Measurements from ENCODE around the gene OR2A1.
"Not testable (repeated sequence)": the region's sequence is repeated elsewhere in the genome, so short reads cannot be mapped to it uniquely, and the experiment has no call there.

The OR2A1 gene, protein sequence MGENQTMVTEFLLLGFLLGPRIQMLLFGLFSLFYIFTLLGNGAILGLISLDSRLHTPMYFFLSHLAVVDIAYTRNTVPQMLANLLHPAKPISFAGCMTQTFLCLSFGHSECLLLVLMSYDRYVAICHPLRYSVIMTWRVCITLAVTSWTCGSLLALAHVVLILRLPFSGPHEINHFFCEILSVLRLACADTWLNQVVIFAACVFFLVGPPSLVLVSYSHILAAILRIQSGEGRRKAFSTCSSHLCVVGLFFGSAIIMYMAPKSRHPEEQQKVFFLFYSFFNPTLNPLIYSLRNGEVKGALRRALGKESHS

DNA sequence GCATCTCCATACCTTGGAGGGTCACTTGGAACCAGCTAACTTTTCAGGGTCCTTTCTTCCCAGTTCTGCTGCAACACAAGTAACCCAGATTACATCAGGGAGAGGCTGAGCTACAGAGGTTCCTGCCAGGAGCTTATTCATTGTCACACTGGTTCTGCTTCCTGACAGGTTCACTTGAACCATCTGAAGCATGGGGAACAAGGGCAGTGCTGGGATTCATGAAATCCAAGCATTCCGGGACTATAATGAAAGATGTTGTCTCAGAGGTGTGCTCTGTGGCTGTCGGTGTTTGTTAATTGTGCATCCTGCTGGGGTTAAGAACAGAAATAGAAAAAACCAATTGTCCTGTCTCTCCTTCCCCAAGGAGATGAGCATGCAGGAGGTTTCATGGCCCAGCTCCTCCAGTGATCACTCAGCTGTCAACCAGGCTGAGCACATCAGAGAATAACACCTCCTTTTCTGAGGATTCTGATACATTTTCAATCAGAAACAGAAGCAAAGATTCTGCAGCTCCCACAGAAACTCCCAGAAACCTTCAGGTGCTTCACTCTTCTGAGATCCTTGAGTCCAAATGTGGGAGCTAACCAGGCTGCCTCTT, at the start of gene OR2A1:
Gene OR2A1, plus strand, starts transcription at position 548 of the 598 bp plus-strand sequence. CDS start 5,706 bp downstream, outside the sequence.
- not testable (repeated sequence) for FAIRE-seq; DNase-seq (ENCODE audit: low spot score)

DNA sequence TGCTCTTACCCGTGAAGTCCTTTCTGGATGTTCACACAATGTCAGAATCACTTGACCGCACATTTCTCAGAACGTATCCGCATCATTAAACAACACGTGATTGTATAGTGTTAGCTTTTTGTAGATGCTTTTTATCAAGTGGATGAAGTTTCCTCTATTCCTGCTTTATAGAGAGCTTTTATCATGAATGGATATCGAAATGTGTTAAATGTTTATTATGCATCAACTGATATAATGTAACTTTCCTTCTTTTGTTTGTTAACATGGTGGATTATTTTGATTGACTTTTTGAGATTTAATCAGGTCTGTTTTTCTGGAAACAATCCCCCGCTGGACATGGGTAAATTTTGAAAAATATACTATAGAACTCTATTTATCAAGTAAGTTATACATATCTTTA, 47.5 kb upstream of the OR2A1 start, which contains the start of gene OR2A7:
Gene OR2A7, minus strand, starts transcription at position 101 of the 400 bp plus-strand sequence. CDS start 5,164 bp downstream, outside the sequence.
- DNase-seq (ENCODE audit: low spot score); FAIRE-seq: not testable (repeated sequence)

DNA sequence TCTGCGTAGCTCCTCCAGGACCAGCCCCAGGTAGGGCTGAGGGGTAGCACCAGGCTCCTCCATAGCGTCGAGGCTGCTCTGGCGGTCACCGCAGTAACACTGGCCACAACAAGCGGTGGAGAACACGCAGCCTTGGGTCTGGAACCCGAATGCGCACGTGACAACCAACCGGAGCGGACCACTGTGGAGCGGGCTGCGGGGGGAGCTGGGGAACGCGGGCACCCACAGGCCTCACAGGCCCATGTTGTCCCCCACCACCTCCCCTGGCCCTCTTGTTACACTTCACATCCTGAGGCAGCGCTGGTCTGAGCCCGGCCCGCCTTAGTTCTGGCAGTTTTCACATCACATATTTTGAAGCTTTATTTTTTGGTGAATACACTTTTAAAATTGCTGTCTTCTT, 43.0 kb upstream of the OR2A1 start, which contains the start of gene CTAGE8:
Gene CTAGE8, minus strand, starts transcription at position 101 of the 400 bp plus-strand sequence. Its CDS starts 38 bp downstream, at position 63.
- DNase-seq (ENCODE audit: low spot score); FAIRE-seq: not testable (repeated sequence)

DNA sequence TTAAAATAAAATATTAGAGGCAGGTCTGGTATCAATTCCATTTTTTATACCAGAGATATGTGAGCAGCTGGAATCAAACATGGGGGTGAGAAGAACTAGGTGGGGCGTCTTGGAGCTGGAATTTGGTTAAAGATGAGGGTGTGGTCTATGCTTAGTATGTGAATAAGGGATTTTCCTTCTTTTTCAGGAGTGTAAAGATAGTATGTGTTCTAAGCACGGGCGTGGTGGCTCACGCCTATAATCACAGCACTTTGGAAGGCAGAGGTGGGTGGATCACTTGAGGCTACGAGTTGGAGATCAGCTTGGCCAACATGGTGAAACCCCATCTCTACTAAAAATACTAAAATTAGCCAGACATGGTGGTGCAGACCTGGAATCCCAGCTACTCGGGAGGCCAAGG, 36.9 kb upstream of the OR2A1 start:
- DNase-seq (ENCODE audit: low spot score); FAIRE-seq: not testable (repeated sequence)

DNA sequence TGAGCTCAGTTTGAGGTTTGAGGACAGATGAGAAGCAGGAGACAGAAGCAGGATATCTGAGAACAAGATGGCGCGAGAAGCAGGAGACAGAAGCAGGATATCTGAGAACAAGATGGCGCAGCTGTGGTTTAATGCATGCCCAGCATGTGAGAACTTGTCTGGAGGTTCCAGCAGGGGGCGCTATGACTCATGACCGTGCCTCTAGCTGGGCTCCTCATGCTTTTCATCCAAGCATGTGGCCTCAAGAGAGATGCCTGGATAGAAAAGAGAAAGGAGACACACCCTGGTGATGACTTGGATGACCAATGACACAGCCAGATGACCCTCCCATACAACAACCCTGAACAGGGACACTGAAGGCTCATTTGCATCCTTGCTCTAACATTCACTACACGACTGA, 32.2 kb upstream of the OR2A1 start:
- FAIRE-seq; DNase-seq (ENCODE audit: low spot score): not testable (repeated sequence)

DNA sequence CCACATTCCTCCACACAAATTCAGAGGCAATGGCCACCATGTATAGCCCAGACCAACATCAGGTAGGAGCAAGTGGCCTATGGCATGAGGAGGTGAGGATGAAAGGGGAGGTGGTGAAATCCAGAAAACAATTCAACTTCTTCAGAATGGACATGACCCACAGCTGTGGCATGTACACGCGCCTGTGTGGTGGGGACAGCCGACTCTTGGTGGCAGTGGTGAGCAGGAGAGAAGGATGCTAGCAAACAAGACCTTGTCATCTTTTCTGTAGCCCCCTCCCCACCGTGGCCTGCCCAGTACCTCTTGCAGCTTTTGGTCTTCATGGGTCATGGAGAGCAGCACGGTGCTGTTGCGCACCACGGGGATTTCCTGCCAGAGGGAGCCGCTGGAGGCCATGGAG, 30.2 kb upstream of the OR2A1 start:
- not testable (repeated sequence) for DNase-seq (ENCODE audit: low spot score); FAIRE-seq

DNA sequence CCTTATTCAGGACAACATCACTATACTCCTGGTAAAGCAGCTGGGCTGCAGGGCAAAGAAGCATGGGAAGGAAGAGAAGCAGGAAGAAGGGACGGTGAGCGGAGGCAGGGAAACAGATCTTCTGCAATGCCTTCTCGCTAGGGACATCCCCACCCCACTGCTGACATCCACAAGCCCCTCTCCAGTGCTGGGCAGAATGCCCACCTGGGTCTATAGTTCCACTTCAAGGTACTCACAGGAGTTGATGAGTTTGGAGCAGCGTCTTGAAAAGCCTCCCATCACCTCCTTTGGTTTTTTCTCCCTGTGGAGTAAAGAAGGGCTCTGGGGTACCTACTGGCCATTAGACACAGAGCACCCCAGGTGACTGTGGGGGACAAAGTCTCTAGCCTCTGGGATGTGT, 29.7 kb upstream of the OR2A1 start:
- FAIRE-seq; DNase-seq (ENCODE audit: low spot score): not testable (repeated sequence)

DNA sequence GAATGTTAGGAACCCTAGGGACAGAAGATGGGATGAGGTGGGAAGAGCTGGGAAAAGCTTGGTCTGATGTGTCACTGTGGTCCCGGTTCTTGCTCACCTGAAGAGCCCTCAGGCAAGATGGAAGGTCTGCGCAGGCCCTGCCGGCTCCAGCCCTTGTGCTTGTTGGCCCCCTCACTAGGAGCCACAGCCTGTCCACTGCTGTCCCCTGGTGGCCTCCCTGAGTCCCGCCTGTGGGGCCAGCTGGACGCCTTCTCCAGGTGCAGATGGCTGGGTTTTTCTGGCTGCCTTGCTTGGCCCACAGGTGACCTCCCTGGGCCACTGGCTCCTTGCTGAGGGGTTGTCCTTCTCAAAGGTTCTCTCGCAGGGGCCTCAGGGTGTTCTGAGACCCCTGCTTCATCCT, 28.5 kb upstream of the OR2A1 start:
- DNase-seq (ENCODE audit: low spot score); FAIRE-seq: not testable (repeated sequence)

DNA sequence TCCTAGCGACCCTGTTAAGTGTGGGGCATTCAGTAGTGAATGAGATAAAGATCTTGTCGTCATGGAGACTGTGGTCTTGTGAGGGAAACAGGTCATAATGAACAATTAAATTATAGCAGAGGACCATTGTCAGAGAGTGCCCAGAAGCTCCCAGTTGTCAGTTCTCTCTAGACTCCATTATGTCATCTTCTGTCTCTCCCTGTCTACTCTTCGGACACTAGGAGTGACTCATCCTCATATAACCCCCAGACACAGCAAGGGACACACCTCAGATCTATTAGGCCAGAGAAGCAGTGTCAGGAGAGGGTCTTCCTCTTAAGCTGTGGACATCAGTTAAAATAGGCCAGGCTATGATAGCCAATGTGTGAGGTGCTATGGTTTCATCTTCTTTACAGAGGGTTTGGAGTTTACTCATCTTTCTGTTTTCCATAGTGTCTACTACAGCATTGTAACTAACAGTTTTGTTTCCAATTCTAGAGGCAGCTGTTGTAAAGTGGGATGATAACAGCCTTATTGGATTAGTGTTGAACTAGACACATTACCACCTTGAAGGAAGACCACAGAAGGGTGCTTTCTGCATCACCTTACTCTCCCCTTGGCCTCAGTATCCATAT, 24.9 kb upstream of the OR2A1 start:
- FAIRE-seq; DNase-seq (ENCODE audit: low spot score): not testable (repeated sequence)

DNA sequence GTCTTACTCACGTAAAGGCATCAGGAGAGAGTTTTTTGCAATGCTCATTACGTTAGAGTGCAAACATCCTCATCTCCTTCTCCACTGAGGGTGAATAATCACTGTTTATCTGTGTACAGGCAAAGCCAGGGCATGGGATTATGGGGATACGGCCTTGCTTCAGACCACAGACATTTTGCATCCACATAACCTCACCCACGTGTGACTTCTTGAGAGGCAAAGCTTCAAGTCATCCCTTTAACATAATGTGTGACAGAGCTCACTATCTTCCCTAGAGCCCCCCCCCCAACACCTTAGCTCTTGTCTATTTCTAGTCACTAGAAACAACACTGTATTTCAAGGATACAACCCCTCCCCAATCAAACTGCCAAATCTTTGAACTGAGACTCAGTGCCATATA, 20.6 kb upstream of the OR2A1 start:
- not testable (repeated sequence) for DNase-seq (ENCODE audit: low spot score); FAIRE-seq

DNA sequence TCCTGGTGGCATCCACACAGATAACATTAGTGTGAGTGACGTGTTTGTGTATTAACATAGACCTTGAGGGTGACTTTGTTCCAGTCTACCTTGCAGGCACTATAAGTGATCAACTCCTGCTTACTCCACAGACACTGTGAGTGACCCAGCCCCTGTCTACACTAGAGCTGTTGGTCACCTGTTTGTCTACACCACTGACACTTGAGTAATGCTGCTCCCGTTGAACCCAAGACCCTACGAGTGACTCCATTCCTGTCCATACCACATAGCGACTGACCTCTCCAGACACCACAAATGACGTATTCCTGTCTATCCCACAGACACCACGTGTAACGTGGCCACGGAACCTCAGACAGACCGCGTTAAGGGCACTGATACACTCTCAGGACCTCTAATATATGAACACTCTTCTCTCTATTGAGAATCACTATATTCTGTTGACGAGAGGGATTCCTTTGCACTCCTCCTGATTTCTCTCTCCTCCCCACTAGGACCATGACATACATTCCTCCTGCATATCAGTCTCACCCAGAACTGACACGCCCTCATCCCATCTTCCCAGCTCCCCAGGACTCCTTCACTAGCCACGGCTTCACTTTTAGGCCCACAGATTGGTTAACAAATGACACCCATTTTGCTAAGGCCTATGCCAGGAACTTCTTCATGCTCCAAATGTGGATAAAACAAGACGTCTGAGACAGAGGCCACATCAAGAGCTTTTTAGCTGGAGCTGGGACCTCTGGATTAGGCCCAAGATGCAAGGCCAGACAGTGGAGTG, 19.6 kb upstream of the OR2A1 start:
- FAIRE-seq; DNase-seq (ENCODE audit: low spot score): not testable (repeated sequence)

DNA sequence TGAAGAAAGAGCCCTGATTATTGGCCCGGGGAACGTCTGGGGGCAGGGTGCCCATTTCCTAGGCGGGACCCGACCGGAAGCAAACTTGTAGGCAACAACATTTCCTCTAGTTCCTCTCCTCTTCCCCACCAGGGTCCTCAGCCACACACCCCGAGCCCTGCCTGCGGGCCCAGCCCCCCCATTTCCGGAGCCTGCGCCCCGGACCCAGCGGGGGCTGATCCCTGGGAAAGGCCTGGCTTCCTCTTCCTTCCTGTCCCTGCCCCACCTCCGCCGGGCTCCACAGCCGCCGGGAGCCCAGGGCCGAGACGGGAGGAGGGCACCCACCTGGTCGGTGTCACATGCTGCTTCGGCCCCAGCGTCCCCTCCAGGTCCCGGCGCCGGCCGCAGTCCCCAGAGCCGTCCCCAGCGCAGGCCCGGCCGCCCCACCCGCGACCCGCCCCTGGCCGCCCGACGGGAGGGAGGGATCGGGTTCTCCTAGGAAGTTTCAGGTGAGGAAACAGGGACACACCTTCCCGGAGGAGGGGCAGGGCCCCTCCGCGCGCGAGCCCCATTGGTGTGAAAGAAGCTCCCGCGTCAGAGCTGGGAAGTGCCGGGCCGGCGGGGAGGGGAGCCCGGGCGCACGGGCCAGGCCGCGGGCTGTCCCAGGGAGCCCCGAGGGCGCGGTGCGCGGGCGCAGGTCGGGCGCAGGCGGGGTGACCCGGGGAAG, 18.3 kb upstream of the OR2A1 start:
- FAIRE-seq, result not testable (repeated sequence)

DNA sequence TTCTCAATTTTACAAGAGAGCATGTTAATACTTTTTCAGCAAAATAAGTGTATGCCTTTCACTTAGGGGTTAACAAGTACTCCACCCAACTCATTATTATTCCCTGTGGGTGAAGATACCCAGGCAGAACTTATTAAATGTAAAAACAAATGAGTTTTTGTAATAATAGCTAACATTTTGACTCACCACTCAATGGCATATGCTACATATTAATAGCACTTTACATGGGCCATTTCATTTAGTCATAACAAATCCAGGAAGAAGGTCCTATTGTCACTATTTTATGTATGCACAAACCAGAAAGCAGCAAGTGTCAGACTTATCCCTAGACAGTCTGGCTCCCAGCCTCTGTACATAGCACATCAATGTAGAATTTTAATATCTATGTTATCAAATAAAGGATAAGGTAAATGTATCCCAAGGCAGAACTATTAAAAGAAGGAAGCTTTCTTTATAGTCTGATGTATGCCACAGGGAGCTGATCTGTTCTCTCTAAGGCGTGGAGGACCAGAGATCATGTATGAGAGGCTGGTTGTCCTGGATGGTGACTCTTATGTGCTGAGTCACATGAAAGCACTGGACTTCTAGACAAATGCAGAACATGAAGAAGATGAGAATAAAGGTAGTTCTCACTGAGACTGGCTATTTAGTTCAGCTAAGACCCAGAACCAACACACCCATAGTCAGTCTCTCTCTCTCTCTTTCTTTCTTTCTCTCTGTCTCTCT, 9.5 kb upstream of the OR2A1 start:
- DNase-seq (ENCODE audit: low spot score); FAIRE-seq: not testable (repeated sequence)

More for the DNA sequence above, 18.3 kb upstream of the OR2A1 start:
- not testable (repeated sequence) for DNase-seq (ENCODE audit: low spot score)

DNA sequence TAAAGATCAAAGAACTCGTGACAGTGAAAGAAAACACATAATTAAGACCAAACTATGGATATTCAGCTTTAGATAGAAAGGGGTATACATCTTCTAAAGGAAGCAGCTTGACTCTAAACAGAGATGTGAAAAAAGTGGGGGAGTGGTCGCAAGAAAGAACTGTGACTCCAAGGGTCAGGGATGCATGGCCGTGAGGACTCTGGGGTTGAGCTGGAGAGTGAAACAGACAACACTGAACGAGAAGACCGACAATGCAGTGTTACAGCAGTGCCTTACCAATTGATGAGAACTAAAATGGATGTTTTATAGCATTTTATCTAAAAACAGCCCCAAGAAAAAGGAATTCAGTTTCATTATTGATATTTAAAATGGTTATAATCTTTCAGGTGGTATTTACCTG, 8.6 kb upstream of the OR2A1 start:
- not testable (repeated sequence) for FAIRE-seq; DNase-seq (ENCODE audit: low spot score)

DNA sequence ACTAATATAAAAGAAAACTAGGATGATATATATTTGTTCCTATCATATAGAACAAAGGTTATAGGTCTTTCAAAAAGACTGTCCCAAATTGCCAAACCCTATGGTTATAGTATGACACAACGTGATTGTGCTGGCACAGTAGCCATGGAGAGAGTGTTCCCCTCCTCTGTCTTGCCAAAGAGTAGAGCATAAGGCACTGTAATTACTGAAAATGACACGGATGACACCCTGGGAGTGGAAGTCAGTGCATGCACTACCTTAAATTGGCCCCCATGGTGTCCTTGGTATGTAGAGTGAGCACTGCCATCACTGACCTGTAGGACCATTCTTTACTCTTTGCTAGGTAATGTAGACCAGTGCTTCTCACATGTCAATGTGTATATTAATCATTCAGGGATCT, 7.1 kb upstream of the OR2A1 start:
- FAIRE-seq; DNase-seq (ENCODE audit: low spot score): not testable (repeated sequence)

DNA sequence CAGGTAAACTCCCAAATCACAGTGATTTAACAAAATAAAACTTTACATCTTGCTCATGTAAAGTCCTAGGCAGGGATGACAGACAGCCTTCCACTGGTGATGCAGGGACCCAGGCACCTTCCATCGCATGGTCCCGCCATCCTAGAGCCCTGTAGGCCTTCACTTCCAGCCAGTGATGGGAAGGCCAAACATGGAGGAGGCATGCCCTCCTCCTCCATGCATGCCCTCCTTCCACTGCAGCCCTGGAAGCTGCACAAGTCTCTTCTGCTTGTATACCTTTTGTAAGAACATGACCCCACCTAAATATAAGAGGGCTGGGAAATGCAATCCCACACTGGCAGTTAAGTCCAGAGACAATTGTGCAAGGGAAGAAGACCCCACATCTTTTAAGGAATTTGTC, 2.5 kb upstream of the OR2A1 start:
- DNase-seq (ENCODE audit: low spot score); FAIRE-seq: not testable (repeated sequence)

DNA sequence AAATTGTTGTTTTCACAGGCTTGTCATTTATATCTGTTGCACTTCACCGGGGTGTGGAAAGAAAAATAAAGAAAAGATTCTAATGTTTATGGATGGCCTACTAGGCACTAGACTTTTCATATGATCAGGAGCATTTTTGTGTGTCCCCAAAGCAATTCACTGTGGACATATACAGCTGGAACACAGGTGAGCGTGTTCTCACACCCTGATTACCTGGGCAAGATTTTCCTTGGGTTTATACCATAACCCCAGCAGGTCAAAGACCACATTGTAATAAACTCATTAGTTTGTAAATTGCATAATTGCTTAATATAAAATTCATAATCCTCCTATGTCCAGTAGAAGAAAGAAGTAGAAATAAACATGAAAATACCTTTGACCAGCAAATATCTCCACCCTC, 1.0 kb upstream of the OR2A1 start:
- not testable (repeated sequence) for DNase-seq (ENCODE audit: low spot score); FAIRE-seq

DNA sequence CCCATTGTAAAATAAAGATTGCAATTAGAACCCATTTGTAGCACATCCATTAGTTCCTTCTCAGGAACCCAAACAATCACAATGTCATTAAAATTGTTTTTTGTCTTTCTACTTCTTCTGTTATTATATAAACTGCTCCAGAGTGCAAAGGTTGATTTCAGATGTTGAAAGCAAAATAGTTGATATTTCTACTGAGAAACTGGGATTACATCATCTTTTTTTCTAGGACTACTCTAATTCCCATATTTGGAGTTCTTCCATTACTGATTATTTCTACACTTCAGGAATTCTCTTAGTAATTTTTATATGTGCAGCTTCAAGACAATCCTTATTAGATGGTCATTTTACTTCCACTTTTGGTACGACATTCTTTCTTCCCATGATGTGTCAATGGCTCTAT, 5.3 kb downstream of the OR2A1 start:
- not testable (repeated sequence) for FAIRE-seq; DNase-seq (ENCODE audit: low spot score)

DNA sequence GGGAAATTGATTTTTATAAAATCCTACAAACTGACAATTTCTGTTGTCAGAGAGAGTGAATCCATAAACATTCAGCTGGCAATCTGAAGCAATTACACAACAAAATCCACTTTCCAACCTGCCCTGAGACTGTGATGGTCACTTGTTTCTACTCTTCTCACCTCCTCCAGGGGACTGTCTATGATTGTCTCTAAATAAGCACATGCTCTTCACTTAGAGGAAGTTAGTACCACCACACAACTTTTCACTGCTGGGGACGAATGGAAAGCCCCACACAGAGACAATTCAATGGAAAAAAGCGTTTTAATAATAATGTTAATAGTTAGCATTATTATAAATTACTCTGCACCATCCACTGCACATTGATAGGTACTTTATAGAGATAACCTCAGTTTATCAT, 7.3 kb downstream of the OR2A1 start:
- DNase-seq (ENCODE audit: low spot score); FAIRE-seq: not testable (repeated sequence)
